WERI-Rb-1 (cell line): ENCODE results near the gene SH3BP1.
A peak's percentile ranks its signal among the peaks of the same experiment; 100 is the strongest.

Experiments
- DNase-seq: peaks from one replicate; pipeline ENCODE4 v3.0.0-alpha.2; 2020
- H3K27ac ChIP-seq: fragments of 250-450 bp; sonication (Bioruptor Pico); 2 replicates; pipeline ENCODE4 v1.5.1; 2020; ENCODE audit warnings: mild to moderate bottlenecking, moderate library complexity
- H3K27me3 ChIP-seq: fragments of 250-450 bp; sonication (Bioruptor Pico); 2 replicates; pipeline ENCODE4 v1.5.1; 2021; ENCODE audit warnings: mild to moderate bottlenecking, low read depth, moderate library complexity; ENCODE audit not compliant: insufficient read depth, severe bottlenecking
- H3K36me3 ChIP-seq: fragments of 250-450 bp; sonication (Bioruptor Pico); 2 replicates; pipeline ENCODE4 v1.5.1; 2020; ENCODE audit warnings: mild to moderate bottlenecking, moderate library complexity
- H3K4me3 ChIP-seq: 2 replicates; pipeline ENCODE4 v1.5.1; 2011; ENCODE audit warnings: low read depth, mild to moderate bottlenecking, control low read depth, low read length
- H3K9me3 ChIP-seq: fragments of 250-450 bp; sonication (Bioruptor Pico); 2 replicates; pipeline ENCODE4 v1.5.1; 2021; ENCODE audit warnings: mild to moderate bottlenecking, moderate library complexity; ENCODE audit not compliant: severe bottlenecking
- TF ChIP-seq, protein P1 (sequence below): IDR thresholded peaks from 2 replicates; pipeline ENCODE4 v1.5.1; 2011; ENCODE audit warnings: low read depth, mild to moderate bottlenecking, control low read depth, inconsistent platforms, low read length

SH3BP1 gene

DNA sequence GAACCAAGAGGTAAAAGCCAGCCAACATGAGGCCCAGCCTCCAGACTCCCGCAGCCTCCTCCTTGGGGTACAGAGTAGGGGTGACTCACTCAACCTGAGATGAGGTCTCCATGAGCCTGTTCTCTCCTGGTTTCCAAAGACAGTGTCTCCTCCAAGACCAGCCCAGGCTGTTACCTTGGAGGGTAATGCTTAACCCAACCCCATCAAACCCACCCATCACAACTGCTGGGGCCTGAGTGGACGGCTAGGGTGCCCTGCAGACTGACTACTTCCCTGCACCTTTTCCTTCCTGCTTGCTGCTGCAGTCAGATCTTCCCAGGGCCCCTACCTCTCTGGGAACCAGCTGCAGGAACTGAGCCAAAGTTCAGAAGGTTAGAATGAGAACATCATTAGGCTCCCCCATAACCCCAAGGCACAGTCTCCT, 41.5 kb downstream of the SH3BP1 start:
- no peak overlapping the region for H3K27ac ChIP-seq
- H3K9me3 ChIP-seq = no peaks in the 10 kb centered on the region
- H3K27me3 ChIP-seq = no peaks in the 10 kb centered on the region
- TF ChIP-seq, protein P1, sequence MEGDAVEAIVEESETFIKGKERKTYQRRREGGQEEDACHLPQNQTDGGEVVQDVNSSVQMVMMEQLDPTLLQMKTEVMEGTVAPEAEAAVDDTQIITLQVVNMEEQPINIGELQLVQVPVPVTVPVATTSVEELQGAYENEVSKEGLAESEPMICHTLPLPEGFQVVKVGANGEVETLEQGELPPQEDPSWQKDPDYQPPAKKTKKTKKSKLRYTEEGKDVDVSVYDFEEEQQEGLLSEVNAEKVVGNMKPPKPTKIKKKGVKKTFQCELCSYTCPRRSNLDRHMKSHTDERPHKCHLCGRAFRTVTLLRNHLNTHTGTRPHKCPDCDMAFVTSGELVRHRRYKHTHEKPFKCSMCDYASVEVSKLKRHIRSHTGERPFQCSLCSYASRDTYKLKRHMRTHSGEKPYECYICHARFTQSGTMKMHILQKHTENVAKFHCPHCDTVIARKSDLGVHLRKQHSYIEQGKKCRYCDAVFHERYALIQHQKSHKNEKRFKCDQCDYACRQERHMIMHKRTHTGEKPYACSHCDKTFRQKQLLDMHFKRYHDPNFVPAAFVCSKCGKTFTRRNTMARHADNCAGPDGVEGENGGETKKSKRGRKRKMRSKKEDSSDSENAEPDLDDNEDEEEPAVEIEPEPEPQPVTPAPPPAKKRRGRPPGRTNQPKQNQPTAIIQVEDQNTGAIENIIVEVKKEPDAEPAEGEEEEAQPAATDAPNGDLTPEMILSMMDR = no peak
- DNase-seq = no peak
- H3K4me3 ChIP-seq = no peak overlapping the region
- no peaks in the 10 kb centered on the region for H3K36me3 ChIP-seq

DNA sequence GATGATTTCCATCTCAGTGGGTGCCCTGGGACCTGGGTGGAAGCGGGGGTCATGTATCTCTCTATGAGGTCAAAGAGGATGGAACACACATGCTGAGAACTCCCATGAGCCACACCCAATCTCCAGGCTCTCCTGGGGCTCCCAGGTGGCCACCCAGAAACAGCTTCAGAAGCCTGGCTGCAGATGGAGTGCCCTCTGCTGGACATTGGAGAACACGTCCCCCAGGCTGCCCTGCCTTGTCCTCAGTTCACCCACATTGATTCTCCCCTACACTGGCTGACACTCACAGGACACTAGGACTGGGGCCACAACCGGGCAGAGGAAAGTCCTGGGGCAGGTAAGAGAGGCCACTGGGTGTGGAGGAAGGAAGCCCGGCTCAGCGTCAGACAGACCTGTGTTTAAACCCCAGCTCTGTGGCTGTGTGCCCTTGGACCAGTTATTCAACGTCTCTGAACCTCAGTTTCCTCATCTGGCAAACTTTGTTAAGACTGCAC, 42.1 kb downstream of the SH3BP1 start:
- H3K4me3 ChIP-seq = no peak overlapping the region
- H3K9me3 ChIP-seq = no peaks in the 10 kb centered on the region
- H3K27me3 ChIP-seq = no peaks in the 10 kb centered on the region
- TF ChIP-seq, protein P1 = peak; percentile 97
- peak; percentile 85 for DNase-seq
- H3K27ac ChIP-seq = no peak overlapping the region
- H3K36me3 ChIP-seq = no peaks in the 10 kb centered on the region

DNA sequence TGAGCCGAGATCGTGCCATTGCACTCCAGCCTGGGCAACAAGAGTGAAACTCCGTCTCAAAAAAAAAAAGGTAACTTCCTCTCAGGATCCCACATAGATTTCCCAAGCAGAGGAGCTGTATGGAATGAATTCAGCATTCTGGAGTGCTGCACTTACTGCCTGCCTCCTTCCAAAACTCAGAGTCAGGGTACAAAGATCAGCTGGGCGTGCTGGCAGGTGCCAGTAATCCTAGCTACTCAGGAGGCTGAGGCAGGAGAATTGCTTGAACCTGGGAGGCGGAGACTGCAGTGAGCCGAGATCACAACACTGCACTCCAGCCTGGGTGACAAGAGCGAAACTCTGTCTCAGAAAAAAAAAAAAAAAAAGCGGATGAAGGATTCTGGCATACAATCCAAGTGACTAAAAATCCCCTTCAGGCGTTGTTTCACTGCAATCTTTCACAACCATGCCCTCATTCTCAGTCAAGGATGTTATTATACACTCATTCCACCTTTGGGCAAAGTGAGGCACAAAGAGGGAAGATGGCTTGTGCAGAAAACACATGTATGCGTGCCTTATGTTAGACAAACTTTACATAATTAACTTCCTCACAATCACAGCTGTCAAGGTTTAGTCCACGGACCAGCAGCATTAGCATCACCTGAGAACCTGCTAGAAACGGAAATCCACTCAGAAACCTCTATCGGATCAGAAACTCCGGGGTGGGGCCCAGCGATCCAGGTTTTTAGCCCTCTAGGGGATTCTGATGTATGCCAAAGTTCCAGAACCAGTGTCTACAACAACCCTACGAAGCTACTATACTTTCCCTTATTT, 45.5 kb downstream of the SH3BP1 start:
- no peak overlapping the region for H3K27ac ChIP-seq

DNA sequence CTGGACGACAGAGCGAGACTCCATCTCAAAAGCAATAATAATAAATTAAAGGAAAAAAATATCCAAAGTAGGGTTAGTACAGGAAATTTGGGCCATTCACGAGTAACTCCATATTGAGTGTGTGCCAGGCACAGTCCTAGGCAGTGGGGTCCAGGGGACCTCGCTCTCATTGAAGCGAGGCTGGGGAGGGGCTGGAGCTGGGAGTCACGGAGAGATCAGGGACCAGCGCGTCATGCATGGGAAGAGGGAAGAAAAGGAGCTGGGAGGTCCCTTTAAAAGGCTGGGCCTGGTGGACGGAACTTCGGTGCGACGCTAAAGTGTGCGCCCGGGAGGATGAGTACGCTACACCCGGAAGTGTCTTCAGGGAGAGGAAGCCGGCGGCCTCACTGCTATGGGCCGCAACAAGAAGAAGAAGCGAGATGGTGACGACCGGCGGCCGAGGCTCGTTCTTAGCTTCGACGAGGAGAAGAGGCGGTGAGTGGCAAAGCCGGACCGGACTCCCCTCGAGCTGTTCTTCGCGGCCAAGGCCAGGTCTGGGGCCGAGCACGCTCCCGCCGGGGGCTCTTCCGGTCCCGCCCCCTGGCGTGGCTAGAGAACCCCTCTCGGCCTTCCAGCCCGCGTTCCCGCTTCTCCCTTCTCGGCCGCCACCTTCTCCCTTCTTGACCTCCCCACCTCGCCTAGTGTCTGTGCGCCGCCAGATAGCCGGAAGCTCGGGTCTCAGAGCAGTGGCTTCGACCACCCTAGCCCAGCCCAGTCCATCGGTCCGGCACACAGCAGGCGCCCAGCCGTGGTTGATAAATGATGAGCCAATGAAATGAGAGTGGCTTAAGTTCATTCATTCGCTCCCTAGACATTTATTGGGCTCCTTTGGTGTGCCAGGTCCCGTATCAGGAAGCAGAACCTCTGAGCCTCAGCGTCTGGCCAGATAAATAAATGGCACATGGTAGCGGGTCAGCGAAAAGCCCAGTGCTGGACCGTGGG, 46.8 kb downstream of the SH3BP1 start, which contains the start of gene NOL12:
Gene NOL12, plus strand, starts transcription at position 342 of the 981 bp plus-strand sequence. Its CDS starts 50 bp downstream, at position 392.
- Histone ChIP-seq H3K9me3 (no peaks in the 10 kb centered on the region), H3K27me3 (no peaks in the 10 kb centered on the region), H3K4me3 (peak within 1 kb of the TSS; percentile 73), H3K36me3 (peaks cover 23% of the 10 kb centered on the region), H3K27ac (peak within 1 kb of the TSS; percentile 89)
- peak; percentile 86 for DNase-seq
- TF ChIP-seq, protein P1 = no peak

More for the DNA sequence above, 45.5 kb downstream of the SH3BP1 start:
- Histone ChIP-seq H3K27me3 (no peaks in the 10 kb centered on the region), H3K4me3 (no peak overlapping the region), H3K9me3 (no peaks in the 10 kb centered on the region), H3K36me3 (peaks cover 15% of the 10 kb centered on the region)
- no peak for DNase-seq
- TF ChIP-seq, protein P1 = no peak

DNA sequence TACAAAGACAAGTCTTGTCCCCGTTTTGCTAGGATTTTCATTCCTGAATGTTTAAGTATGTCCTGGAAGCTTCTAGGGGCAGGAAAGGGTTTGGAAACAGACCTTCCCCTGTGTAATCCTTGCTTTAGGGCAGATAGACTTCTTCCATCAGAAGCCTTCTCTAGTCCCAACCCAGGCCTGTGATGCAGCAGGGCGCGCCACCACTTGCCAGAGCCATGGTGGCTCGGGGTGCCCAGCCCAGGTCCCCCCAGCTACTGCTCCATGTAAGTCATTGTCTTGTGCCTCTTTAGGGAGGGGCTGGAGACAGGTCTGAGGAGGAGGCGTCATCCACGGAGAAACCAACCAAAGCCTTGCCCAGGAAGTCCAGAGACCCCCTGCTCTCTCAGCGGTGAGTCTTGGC, 50.9 kb downstream of the SH3BP1 start:
- Histone ChIP-seq H3K27ac (no peak overlapping the region), H3K4me3 (no peak overlapping the region), H3K9me3 (no peaks in the 10 kb centered on the region), H3K36me3 (peaks cover 42% of the 10 kb centered on the region), H3K27me3 (no peaks in the 10 kb centered on the region)
- DNase-seq = no peak
- TF ChIP-seq, protein P1 = no peak
